GM23338 (cell line): ENCODE measurements around the gene MEMO1. TPM values are rescaled to one million over a fixed set of nuclear protein-coding genes. Genes with fewer than 3 reads are reported as not detected.
A peak's percentile ranks its signal among the peaks of the same experiment; 100 is the strongest.
"Not testable (repeated sequence)": the region's sequence is repeated elsewhere in the genome, so short reads cannot be mapped to it uniquely, and the experiment has no call there.

Source experiments
- ATAC-seq: fragments of 200-7000 bp; cut with Tn5 transposase; 3 replicates; pipeline ENCODE4 v1.9.1; 2020
- DNase-seq: peaks from one replicate; pipeline ENCODE4 v3.0.0-alpha.2; 2015; ENCODE audit warnings: low spot score
- H2AFZ ChIP-seq: fragments of 200-600 bp; sonication (generic); 2 replicates; pipeline ENCODE4 v1.8.0; 2016; ENCODE audit warnings: antibody characterized with exemption, mild to moderate bottlenecking, moderate library complexity
- H3F3A ChIP-seq: fragments of 200-600 bp; sonication (generic); replicated peaks from 2 replicates; pipeline ENCODE4 v1.8.0; 2017; ENCODE audit warnings: antibody characterized with exemption, mixed run types, low read depth
- H3K27ac ChIP-seq: fragments of 200-600 bp; sonication (generic); 2 replicates; pipeline ENCODE4 v1.6.1; 2016; ENCODE audit warnings: low read depth
- H3K27me3 ChIP-seq: fragments of 200-600 bp; sonication (generic); 2 replicates; pipeline ENCODE4 v1.8.0; 2016; ENCODE audit warnings: mild to moderate bottlenecking, mixed run types, moderate library complexity; ENCODE audit not compliant: insufficient read depth
- H3K36me3 ChIP-seq: fragments of 200-600 bp; sonication (generic); 2 replicates; pipeline ENCODE4 v1.8.0; 2016; ENCODE audit warnings: mild to moderate bottlenecking; ENCODE audit not compliant: insufficient read depth
- H3K4me1 ChIP-seq: fragments of 200-600 bp; sonication (generic); 2 replicates; pipeline ENCODE4 v1.8.0; 2016; ENCODE audit warnings: mild to moderate bottlenecking, moderate library complexity; ENCODE audit not compliant: insufficient read depth
- H3K4me2 ChIP-seq: fragments of 200-600 bp; sonication (generic); 2 replicates; pipeline ENCODE4 v1.7.1; 2017; ENCODE audit warnings: mixed run types
- H3K4me3 ChIP-seq: fragments of 200-600 bp; sonication (generic); 2 replicates; pipeline ENCODE4 v1.6.1; 2016; ENCODE audit warnings: mixed run types
- H3K79me2 ChIP-seq: fragments of 200-600 bp; sonication (generic); replicated peaks from 2 replicates; pipeline ENCODE4 v1.8.0; 2017; ENCODE audit warnings: mild to moderate bottlenecking; ENCODE audit not compliant: insufficient read depth
- H3K9me2 ChIP-seq: fragments of 200-600 bp; sonication (generic); 2 replicates; pipeline ENCODE4 v1.8.0; 2017; ENCODE audit not compliant: insufficient read depth
- H4K20me1 ChIP-seq: fragments of 200-600 bp; sonication (generic); replicated peaks from 2 replicates; pipeline ENCODE4 v1.8.0; 2017; ENCODE audit warnings: mild to moderate bottlenecking; ENCODE audit not compliant: insufficient read depth
- H3K27ac Mint-ChIP-seq: 2 replicates; pipeline ENCODE4 v1.8.0; 2020; ENCODE audit warnings: inconsistent platforms, mild to moderate bottlenecking, moderate library complexity, mixed read lengths
- H3K27me3 Mint-ChIP-seq: 3 replicates; pipeline ENCODE4 v1.8.0; 2022; ENCODE audit warnings: low read depth, mild to moderate bottlenecking, moderate library complexity, mixed read lengths, inconsistent platforms; ENCODE audit not compliant: insufficient read depth, poor library complexity
- H3K36me3 Mint-ChIP-seq: 3 replicates; pipeline ENCODE4 v1.8.0; 2021; ENCODE audit warnings: low read depth, mild to moderate bottlenecking, inconsistent platforms, moderate library complexity, mixed read lengths
- H3K4me1 Mint-ChIP-seq: 3 replicates; pipeline ENCODE4 v1.8.0; 2020; ENCODE audit warnings: mild to moderate bottlenecking, inconsistent platforms, mixed read lengths
- H3K4me3 Mint-ChIP-seq: 3 replicates; pipeline ENCODE4 v1.8.0; 2021; ENCODE audit warnings: moderate library complexity, mild to moderate bottlenecking, inconsistent platforms, mixed read lengths
- H3K9me3 Mint-ChIP-seq: 3 replicates; pipeline ENCODE4 v1.8.0; 2020; ENCODE audit warnings: moderate library complexity, mild to moderate bottlenecking, inconsistent platforms, mixed read lengths
- EZH2 ChIP-seq: fragments of 200-600 bp; sonication (generic); IDR thresholded peaks from one replicate; pipeline ENCODE4 v1.8.0; 2017; ENCODE audit warnings: antibody characterized with exemption, mild to moderate bottlenecking, low read depth; ENCODE audit not compliant: unreplicated experiment
- EZH2phosphoT487 ChIP-seq: fragments of 200-600 bp; sonication (generic); IDR thresholded peaks from one replicate; pipeline ENCODE4 v1.8.1; 2018; ENCODE audit warnings: antibody characterized with exemption; ENCODE audit not compliant: unreplicated experiment
- ZNF331 ChIP-seq: fragments of 250-450 bp; sonication (Bioruptor Pico); IDR thresholded peaks from 2 replicates; pipeline ENCODE4 v1.5.0; 2020; ENCODE audit warnings: low read depth, mild to moderate bottlenecking, moderate library complexity
- polyA plus RNA-seq: library from polyadenylated mRNA; unstranded; fragments of >200 nt; fragmentation: Nextera tagmentation; extraction: Ambion mirVana; gene quantifications from 2 replicates; pipeline ENCODE4 v1.2.1, GENCODE V29; 2016
- total RNA-seq: library from RNA; depleted of rRNA; stranded (reverse); fragments of >200 nt; shearing (Covaris generic); gene quantifications from 2 replicates; pipeline ENCODE4 v1.2.3, GENCODE V29; 2014

Gene MEMO1
- total and polyA plus RNA-seq, 2 experiments from 2014 or later, result 39.1 to 67.0 TPM

DNA sequence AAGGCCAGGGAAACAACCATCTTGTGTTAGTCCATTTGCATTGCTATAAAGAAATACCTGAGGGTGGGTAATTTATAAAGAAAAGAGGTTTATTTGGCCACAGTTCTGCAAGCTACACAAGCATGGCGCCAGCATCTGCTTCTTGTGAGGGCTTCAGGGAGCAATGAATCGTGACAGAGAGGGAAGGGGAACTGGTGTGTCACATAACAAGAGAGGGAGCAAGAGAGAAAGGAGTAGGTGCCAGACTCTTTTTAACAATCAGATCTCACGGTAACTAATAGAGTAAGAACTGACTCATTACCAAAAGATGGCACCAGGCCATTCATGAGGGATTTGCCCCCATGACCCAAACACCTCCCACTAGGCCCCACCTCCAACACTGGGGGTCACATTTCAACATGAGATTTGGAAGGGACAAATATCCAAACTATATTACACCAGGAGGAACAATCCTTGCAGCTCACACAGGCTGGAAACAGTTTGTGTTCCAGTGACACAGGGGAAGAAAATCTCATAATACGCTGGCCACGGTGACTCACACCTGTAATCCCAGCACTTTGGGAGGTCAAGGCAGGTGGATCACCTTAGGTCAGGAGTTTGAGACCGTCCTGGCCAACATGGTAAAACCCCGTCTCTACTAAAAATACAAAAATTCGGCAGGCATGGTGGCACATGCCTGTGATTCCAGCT lies 23.5 kb upstream of the MEMO1 start:
- H3K4me3 Mint-ChIP-seq, DNase-seq, H3K27me3 ChIP-seq, H3K27ac Mint-ChIP-seq, H3K4me1 ChIP-seq, H3K36me3 ChIP-seq, H3K27me3 Mint-ChIP-seq, H3K4me3 ChIP-seq, H3K9me3 Mint-ChIP-seq, H3K4me1 Mint-ChIP-seq, H3K9me2 ChIP-seq, H3F3A ChIP-seq, H2AFZ ChIP-seq, H3K4me2 ChIP-seq, ATAC-seq: not testable (repeated sequence)
- H4K20me1 ChIP-seq, result peaks cover 14% of the 10 kb centered on the region
- peaks cover 42% of the 10 kb centered on the region for H3K36me3 Mint-ChIP-seq
- H3K79me2 ChIP-seq, result peaks cover 96% of the 10 kb centered on the region
- H3K27ac ChIP-seq, result peak overlapping the region; percentile 6; the same call in 1 of the 2 replicates

DNA sequence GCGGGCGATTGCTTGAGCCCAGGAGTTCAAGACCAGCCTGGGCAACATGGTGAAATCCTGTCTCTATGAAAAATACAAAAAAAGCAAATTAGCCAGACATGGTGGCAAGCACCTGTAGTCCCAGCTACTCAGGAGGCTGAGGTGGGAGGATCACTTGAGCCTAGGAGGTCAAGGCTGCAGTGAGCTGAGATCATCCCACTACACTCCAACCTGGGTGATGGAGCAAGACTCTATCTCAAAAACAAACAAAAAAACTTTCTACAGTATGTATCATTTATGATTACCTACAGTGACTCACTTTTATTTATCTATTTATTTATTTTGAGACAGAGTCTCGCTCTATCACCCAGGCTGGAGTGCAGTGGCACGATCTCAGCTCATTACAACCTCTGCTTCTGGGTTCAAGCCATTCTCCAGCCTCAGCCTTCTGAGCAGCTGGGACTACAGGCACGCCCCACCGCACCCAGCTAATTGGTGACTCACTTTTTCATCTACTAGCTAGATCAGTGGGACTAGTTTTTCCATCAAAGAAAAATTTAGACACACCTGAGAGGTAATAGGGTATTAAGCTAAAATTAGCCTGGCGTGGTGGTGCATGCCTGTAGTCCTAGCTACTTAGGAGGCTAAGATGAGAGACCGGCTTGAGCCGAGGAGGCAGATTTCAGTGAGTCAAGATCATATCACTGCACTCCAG lies 8.1 kb upstream of the MEMO1 start:
- not testable (repeated sequence) for H3K4me3 ChIP-seq, H3K27ac ChIP-seq, H3K27ac Mint-ChIP-seq, H3K9me2 ChIP-seq, H3F3A ChIP-seq, H3K4me2 ChIP-seq, H3K27me3 Mint-ChIP-seq, H3K4me1 Mint-ChIP-seq, H3K79me2 ChIP-seq, H2AFZ ChIP-seq, H3K9me3 Mint-ChIP-seq, H3K27me3 ChIP-seq, H3K4me1 ChIP-seq, ATAC-seq, H3K4me3 Mint-ChIP-seq, H4K20me1 ChIP-seq, DNase-seq
- H3K36me3 ChIP-seq, result peaks cover 11% of the 10 kb centered on the region
- peaks cover 56% of the 10 kb centered on the region for H3K36me3 Mint-ChIP-seq

DNA sequence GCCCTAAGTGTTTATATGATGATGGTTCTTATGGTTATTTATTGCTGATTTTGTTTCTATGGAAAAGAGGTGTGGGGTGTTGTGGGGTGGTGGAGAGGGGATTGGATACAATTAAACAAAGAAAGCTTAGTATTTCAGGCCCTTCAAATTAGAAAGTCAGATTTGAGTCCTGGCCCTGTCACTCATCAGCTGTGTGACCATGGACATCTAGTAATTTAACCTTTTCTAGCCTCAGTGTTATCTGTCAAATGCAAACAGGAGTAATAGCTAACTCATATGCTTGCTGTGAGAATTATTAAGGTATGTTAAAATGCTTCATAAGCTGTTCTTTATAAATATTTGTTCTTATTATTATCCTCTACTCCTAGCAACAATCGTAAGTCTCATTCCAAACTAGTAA lies 2.1 kb upstream of the MEMO1 start:
- Histone ChIP-seq H3F3A (no peaks in the 10 kb centered on the region), H3K27me3 (no peaks in the 10 kb centered on the region), H3K4me1 (peaks cover 10% of the 10 kb centered on the region), H3K4me3 (no peak overlapping the region), H3K27ac (no peak overlapping the region), H3K79me2 (peaks cover 17% of the 10 kb centered on the region), H3K36me3 (0 out of 2 replicates have a peak, but pooled peaks cover 3% of the 10 kb centered on the region), H3K4me2 (no peak overlapping the region), H4K20me1 (peaks cover 12% of the 10 kb centered on the region), H2AFZ (no peak overlapping the region), H3K9me2 (no peaks in the 10 kb centered on the region)
- H3K36me3 Mint-ChIP-seq, result peaks cover 36% of the 10 kb centered on the region
- no peak for DNase-seq
- H3K4me3 Mint-ChIP-seq, result no peak overlapping the region
- peaks cover 22% of the 10 kb centered on the region for H3K4me1 Mint-ChIP-seq
- no peak for ATAC-seq
- peaks cover 4% of the 10 kb centered on the region for H3K27me3 Mint-ChIP-seq
- no peaks in the 10 kb centered on the region for H3K9me3 Mint-ChIP-seq
- TF ChIP-seq EZH2phosphoT487, result no peak
- TF ChIP-seq ZNF331 (CRISPR knock-in tag), result no peak
- no peak for TF ChIP-seq EZH2
- 0 out of 2 replicates have a peak overlapping the region, but pooled peaks have one; percentile 26 for H3K27ac Mint-ChIP-seq
